Forelimb muscle (tissue), 1 donor: ENCODE measurements around the gene STYXL1. TPM values are rescaled to one million over a fixed set of nuclear protein-coding genes. Genes with fewer than 3 reads are reported as not detected.

ENCODE experiments used
- DNase-seq: peaks from one replicate; pipeline ENCODE4 v3.0.0-alpha.2; 2013; ENCODE audit warnings: low read depth
- polyA plus RNA-seq: library from polyadenylated mRNA; unstranded; fragments of 120-200 nt; gene quantifications from one replicate; pipeline ENCODE4 v1.2.1, GENCODE V29; 2013; ENCODE audit not compliant: insufficient read length

The STYXL1 gene
- polyA plus RNA-seq, 1 donor, result 16.3 TPM

DNA sequence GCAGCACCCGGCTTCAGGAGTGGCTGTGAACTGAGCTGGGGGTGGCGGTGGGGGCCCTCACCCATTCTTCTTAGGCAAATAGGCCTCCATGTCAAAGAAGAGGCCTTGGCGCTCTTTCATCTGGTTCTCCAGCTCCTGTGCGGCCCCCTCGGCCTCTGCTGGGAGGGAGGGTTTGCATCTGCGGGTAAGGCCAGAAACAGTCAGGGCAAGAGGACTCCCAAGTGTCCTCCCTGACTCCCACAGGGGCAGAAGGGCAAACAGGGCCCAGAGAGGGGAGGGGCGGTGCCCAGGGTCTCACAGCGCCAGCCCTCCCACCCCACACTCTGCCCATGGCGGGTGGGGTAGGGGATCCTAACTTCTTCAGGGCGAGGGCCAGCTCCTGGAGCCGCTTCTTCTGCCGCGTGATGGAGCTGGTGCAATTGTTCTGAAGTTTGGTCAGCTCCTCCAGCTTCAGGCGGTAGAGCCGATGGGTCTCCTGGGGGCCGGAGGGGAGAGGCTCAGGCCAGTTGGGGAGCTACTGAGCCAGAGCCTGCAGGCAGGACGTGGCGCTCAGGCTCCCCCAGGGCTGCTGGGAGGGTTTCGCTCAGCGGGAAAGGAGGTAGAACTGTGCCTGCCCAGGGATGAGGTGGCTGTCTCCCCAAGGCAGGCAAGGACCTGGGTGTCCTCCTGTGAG lies 55.6 kb downstream of the STYXL1 start:
- no peak for DNase-seq

DNA sequence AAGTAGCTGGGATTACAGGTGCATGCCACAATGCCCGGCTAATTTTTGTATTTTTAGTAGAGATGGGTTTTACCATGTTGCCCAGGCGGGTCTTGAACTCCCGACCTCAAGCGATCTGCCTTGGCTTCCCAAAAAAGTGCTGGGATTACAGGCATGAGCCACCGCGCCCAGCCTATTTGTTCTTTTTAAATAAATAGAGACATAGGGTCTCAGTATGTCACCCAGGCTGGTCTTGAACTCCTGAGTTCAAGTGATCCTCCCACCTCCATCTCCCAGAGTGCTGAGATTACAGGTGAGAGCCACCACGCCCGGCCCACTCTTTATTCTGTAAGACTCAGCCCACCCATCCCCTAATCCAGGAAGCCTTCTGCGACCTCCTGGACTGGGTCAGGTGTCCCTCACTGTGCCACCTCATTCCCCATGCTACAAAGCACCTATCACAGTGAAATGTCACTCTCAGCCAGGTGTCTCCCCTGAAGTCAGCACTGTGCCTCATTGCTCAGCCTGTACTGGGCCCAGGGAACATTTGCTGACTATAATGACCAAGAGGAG lies 56.2 kb downstream of the STYXL1 start:
- no peak for DNase-seq

DNA sequence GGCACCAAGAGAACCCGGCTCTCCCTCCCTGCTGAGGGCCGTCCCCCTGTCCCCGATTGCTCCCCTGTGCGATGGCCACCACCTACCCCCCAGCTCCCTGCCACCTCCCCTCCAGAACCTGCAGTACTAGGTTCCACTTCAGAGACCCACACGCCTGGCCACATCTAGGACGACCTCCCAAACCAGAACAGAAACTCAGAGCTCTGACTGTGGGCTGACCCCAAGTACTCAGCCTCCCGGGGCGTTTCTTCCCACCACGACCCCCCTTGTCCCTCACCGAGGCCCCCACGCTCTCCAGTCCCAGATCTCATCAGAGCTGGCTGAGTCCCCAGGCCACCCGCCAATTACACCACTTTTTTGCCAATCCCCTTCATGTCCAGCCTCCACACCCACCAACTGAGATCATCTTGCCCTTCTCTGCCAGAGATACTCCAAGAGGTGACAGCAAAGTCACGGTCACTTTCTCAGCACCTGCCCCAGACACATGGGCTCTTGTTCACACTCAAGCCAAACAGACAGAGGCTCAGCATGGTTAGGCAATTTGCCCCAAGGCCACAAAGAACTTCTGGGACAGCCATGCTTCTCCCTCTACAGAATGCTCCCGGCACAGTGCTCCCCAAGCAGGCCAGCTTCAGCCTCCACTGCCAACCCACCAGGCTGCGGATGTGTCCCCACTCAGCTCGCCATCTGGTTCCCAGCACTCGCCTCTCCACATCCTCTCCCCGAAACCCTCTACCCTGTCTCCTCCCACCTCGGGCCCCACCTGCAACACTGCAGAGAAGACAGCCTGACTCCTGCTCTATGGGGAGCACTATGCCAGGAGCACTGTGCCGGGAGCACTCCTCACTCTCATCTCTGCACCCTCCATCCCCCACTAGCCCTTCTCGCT lies 58.1 kb downstream of the STYXL1 start:
- no peak for DNase-seq

DNA sequence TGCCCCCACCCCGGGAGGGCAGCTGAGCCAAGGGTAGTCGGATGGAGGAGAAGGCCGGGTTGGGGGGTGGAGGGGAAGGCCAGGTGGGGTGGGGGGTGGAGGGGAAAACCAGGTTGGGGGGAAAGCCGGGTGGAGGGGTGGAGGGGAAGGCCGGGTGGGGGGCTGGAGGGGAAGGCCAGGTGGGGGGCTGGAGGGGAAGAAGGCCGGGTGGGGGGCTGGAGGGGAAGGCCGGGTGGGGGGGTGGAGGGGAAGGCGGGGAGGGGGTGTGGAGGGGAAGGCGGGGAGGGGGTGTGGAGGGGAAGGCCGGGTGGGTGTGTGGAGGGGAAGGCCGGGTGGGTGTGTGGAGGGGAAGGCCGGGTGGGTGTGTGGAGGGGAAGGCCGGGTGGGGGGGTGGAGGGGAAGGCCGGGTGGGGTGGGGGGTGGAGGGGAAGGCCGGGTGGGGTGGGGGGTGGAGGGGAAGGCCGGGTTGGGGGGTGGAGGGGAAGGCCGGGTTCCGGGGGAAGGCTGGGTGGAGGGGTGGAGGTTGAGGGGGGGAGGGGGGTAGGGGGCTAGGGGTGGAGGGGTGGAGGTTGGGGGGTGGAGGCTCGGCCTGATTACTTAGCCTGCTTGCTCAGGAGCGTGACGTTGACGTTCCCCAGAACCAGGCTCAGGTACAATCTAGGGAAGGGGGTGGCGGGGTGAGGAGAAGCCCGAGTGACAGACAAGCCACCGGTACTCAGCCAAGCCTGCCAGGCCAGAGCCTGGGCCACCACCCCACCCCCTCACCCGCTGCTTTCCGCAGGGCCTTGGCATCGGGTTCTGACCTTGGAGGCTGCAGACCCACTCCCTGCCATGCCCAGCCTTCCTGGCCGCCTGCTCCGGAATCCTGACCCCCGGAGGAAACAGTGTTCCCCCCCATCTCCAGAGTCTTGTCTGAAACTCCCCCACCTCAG lies 59.0 kb downstream of the STYXL1 start:
- no peak for DNase-seq

DNA sequence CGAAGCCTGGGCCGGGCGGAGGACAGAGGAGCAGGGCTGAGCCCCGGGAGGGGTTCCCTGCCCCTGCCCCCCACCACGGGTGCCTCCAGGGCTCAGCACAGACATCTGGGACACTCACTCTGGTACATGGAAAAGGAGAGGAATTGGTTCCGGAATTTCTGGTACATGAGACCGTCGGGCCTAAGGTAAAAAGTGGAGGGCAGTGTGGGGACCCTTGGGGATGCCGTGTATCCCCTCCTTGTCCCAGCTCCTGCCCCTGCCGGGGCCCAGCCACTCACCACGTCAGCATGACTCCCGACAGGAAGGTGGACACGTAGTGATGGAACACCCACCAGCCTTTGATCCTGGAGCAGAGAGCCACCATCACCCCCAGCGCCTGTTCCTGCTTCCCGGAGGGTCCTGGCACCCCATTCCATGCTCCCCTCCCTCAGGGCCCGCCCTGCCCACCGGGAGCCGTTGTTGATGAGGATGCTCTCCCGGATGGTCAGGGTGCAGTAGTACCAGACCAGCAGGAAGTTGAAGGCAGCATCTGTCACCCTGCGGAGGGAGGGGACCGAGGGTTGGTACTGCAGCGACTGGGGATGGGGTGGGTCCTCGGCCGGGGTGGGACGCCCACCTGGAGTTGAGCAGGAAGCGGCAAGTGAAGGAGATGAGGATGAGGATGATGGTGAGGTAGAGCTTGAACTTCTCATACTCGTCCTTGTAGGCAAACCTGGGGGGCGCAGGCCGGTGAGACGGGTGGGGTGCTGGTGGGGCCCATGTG lies 59.8 kb downstream of the STYXL1 start:
- DNase-seq, result no peak

DNA sequence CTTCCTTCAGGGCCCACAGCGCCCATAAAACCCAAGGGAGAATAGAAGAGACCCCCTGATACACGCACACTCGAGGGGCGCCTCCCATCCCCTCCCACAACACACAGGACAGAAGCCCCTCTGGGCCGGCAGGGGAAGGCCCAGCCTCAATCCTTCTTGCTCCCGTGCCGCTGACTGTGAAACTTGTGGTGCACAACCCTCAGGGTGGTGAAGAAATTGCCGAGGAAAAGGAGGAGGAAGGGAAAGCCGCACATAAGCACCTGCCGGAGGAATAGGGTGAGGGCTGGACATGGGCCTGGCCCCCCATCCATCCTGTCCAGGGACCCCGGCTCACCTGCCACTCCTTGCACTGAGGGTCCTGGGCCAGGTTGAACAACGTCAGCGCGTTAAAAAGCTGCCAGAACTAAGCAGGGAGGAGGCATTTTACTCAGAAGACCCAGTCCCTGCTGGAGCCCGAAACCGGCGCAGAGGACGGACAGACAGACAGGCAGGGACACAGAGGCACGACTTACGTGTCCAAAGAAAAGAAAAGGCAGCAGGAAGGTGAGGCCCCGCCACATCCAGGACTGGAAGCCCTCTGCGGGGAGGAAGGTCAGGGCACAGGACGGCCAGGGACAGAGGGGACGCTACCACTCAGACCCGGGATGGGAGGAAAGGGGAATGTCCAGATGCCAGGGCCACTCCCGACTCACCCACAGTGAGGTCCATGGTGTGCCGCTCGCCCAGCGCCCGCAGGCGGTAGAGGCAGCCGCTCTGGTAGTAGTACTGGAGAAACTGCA lies 60.6 kb downstream of the STYXL1 start:
- DNase-seq, result no peak

DNA sequence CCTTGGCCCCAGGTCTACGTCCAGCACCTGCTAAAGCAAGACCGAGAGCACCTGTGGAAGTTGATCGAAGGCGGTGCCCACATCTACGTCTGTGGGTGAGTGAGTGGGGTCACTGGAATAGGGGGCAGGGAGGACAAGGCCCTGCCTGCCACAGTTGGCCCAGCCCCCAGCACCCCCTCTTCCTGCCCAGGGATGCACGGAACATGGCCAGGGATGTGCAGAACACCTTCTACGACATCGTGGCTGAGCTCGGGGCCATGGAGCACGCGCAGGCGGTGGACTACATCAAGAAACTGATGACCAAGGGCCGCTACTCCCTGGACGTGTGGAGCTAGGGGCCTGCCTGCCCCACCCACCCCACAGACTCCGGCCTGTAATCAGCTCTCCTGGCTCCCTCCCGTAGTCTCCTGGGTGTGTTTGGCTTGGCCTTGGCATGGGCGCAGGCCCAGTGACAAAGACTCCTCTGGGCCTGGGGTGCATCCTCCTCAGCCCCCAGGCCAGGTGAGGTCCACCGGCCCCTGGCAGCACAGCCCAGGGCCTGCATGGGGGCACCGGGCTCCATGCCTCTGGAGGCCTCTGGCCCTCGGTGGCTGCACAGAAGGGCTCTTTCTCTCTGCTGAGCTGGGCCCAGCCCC lies 61.5 kb downstream of the STYXL1 start:
- no peak for DNase-seq

DNA sequence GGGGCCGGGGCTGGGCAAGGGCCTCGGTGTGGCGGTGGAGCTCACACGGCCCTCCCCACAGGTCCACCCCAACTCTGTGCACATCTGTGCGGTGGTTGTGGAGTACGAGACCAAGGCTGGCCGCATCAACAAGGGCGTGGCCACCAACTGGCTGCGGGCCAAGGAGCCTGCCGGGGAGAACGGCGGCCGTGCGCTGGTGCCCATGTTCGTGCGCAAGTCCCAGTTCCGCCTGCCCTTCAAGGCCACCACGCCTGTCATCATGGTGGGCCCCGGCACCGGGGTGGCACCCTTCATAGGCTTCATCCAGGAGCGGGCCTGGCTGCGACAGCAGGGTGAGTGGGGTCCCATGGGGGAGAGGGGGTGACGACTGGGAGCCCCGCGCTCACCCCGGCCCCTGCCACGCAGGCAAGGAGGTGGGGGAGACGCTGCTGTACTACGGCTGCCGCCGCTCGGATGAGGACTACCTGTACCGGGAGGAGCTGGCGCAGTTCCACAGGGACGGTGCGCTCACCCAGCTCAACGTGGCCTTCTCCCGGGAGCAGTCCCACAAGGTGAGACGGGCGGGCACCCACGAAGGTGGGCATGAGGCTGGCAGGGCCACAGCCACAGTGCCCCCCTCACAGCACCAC lies 62.2 kb downstream of the STYXL1 start:
- no peak for DNase-seq

DNA sequence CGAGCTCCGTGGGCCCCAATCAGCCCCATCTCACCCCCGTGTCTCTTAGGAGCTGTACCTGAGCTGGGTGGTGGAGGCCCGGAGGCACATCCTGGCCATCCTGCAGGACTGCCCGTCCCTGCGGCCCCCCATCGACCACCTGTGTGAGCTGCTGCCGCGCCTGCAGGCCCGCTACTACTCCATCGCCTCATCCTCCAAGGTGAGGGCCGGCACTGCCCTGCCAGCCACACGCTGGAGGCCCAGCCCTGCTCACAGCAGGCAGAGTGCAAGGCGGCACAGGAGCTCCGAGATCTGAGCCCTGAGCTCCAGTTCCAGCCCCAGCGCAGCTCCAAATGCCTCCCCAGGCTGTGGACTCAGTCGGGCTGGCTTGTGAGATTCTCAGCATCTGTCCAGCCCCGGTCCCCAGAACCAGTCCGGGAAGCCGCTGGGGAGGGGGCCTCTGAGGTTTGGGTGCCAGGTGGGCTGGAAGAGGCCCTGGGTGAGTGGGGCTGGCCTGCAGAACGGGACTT lies 62.7 kb downstream of the STYXL1 start:
- DNase-seq, result no peak

DNA sequence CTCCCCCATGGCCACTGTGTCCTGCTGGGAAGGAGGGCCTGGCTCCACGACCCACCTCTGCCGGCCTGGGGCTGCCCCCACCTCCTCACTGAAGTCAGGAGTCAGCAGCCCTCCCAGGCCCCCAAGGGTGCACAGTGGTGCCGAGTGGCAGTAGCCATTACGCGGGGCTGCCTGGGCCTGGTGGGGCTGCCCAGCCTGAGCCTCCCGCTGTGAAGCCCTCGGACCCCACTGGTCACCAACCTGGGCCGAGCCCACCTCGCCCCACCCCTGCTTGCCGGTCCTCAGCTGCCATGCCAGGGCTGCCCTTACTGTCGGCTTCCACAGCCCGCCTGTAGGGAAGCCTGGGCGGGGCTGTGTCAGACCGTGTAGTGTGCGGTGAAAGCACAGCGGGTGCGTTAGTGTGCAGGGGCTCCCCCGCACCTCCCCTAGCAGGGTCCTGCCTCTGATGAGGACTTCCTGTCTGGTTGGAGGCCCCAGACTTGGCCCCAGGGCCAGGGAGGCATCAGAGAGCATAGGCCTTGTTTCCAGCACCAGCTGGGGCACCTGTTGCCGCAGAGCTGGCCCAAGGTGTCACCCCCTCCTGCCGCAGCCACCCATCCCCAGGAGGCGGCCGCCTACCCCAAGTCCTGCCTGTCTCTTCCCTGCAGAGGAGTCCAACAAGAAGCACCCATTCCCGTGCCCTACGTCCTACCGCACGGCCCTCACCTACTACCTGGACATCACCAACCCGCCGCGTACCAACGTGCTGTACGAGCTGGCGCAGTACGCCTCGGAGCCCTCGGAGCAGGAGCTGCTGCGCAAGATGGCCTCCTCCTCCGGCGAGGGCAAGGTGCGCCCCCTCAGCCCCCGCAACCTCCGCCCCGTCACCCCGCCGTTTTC lies 63.4 kb downstream of the STYXL1 start:
- no peak for DNase-seq

DNA sequence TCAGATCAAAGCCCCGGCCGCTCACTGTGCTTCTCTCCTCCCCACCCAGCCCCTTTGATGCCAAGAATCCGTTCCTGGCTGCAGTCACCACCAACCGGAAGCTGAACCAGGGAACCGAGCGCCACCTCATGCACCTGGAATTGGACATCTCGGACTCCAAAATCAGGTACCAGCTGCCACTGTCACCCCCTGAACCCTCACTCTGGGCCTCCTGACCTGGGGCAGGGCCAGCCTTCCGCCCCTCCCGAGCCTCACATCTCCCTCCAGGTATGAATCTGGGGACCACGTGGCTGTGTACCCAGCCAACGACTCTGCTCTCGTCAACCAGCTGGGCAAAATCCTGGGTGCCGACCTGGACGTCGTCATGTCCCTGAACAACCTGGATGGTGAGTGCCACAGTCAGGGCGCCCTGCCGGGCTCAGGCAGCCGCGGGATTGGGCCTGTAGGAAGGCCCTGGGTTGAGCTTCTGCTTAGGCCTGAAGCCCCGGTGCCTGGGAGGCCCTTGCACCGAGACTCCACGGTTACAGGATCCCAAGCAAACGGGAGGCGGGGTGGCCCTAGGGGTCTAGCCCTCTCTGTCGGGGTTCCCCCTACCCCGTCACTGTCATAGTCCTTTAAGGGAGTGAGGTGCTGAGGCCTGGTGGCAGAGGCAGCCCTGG lies 64.2 kb downstream of the STYXL1 start:
- no peak for DNase-seq

DNA sequence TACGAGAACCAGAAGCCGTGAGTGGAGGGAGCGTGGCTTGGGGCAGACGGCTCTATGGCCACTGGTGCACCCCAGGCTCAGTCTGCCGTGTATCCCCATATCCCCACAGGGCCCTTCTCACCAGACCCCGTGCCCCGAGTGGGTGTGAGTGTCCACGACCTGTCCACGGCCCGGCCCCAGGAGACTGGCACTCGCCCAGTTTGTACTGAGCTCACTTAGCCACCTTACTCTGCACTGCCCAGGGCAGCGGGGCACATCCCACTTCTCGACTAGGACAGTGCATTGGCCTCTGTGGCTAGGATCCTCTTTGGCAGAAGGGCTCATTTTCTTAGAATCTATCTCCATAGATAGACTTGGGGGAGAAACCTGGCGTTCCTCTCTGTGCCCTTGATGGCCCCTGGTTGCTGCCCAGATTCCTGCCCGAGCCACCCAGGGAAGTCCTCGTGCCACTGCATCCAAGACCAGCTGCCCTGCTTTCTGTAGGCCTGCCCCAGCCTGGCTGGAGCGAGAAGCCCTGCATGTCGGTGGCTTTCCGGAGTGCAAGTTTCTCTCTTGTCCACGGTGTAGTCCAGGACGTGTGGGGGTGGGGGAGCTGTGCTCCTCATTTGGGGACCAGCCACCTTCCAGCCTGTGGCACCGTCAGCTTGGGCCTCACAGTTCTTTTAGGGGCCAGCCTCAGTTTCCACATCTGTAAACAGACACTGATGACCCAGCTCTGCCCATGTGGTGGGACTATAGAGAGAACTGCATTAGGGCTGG lies 65.3 kb downstream of the STYXL1 start:
- no peak for DNase-seq

DNA sequence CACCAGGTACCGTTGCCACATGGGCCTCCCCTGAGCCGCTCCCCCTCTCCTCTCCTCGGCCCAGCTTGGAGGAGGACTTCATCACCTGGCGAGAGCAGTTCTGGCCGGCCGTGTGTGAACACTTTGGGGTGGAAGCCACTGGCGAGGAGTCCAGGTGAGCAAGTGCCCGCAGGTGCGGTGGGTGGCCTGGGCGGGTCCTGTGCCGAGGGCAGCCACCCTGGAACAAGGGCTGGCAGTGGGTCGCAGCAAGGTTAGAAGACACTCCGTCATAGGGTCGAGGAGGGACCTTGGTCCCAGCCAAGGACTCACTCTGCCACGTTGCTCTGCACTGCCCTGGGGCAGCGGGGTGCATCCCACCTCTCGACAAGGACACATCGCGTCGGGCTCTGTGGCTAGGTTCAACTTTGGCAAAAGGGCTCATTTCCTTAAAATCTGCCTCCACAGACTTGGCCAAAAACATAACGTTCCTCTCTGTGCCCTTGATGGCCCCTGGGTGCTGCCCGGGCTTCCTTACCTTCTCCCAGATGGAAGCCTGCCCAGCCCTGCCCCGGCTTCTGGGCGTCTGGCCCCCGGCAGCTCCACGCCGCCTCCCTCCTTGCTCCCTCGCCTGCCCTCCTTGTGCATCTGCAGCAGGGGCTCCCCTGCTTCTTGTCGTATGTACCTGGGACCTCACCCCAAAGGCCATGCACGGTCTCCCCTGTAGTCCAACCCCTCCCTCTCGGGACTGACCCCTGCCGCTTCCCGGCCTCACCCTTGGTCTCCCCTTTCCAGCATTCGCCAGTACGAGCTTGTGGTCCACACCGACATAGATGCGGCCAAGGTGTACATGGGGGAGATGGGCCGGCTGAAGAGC lies 66.1 kb downstream of the STYXL1 start:
- no peak for DNase-seq

DNA sequence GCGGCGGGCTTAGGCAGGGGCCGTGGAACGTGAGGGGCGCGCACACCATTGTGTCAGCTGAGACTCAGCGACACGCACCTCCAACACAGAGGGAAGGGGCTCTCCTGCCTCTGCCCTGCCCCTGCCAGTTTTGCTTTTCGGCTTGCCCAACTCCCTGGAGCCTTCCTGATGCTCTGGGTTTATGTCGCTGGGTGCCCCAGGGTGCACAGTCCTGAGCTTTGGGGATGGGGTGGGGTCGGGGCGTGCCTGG lies 66.7 kb downstream of the STYXL1 start:
- no peak for DNase-seq

DNA sequence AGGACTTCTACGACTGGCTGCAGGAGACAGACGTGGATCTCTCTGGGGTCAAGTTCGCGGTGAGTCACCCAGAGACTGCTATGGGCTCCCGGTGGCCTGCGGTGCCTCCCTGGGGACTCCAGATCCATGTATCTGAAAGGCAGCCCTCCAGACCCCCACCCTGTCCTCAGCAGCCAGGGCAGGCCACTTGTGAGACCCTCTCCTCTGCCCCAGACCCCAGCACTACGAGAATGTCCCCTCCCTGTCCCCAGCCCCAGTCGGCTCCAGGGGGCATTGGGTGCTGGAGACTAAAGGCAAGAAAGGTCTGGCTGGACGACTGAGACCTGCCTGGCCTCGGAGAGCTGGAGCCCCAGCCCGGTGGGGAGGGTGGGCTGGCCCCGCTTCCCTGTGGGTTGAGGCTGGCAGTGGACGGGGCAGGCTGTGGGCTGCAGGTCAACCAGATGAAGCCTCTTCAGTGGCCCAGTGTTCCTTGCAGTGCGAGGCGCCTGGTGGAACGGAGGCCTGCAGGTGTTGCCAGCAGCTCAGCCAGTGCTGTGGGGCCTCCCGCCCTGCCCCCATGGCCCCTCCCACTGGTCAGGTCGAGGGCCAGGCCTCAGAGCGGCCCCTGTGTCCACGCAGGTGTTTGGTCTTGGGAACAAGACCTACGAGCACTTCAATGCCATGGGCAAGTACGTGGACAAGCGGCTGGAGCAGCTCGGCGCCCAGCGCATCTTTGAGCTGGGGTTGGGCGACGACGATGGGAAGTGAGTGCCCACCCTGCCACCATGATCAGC lies 67.2 kb downstream of the STYXL1 start:
- DNase-seq, result no peak
